Activated CD4-positive, alpha-beta memory T cell treated with anti-CD3 and anti-CD28 coated beads, Interleukin-2, amount 10 ng/mL, durations not matched to agents 7 days and 5 days (primary cell): ENCODE results near the gene SF3B3. TPM values are rescaled to one million over a fixed set of nuclear protein-coding genes. Genes with fewer than 3 reads are reported as not detected.

Experiments used
- CTCF ChIA-PET: fragments of 350-600 bp; sonication (Branson Sonifier 250); formaldehyde crosslinking; loops from one replicate; lab custom pipeline; 2021; ENCODE audit warnings: antibody characterized with exemption, inconsistent platforms; lab: Charles Lee
- POLR2A ChIA-PET: fragments of 350-600 bp; sonication (Branson Sonifier 250); formaldehyde crosslinking; loops from one replicate; lab custom pipeline; 2021; ENCODE audit warnings: antibody characterized with exemption; lab: Charles Lee
- DNase-seq: peaks from one replicate; pipeline ENCODE4 v3.0.0-alpha.2; 2020
- H3K27ac Mint-ChIP-seq: one replicate; pipeline ENCODE4 v1.8.0; 2021; ENCODE audit warnings: mild to moderate bottlenecking, mixed read lengths
- H3K27me3 Mint-ChIP-seq: one replicate; pipeline ENCODE4 v1.8.0; 2021; ENCODE audit warnings: mixed read lengths
- H3K36me3 Mint-ChIP-seq: one replicate; pipeline ENCODE4 v1.8.0; 2021; ENCODE audit warnings: low read depth, mixed read lengths
- H3K4me1 Mint-ChIP-seq: one replicate; pipeline ENCODE4 v1.8.0; 2021; ENCODE audit warnings: mixed read lengths
- H3K4me3 Mint-ChIP-seq: one replicate; pipeline ENCODE4 v1.8.0; 2021; ENCODE audit warnings: mild to moderate bottlenecking, mixed read lengths
- H3K9me3 Mint-ChIP-seq: one replicate; pipeline ENCODE4 v1.8.0; 2021; ENCODE audit warnings: mixed read lengths
- total RNA-seq, 2 experiments: library from RNA; stranded (reverse); gene quantifications; one replicate each; pipeline ENCODE4 v1.2.3, GENCODE V29; 2021

The SF3B3 gene
- total RNA-seq, 2 experiments from 2014 or later = 329 to 332 TPM

DNA sequence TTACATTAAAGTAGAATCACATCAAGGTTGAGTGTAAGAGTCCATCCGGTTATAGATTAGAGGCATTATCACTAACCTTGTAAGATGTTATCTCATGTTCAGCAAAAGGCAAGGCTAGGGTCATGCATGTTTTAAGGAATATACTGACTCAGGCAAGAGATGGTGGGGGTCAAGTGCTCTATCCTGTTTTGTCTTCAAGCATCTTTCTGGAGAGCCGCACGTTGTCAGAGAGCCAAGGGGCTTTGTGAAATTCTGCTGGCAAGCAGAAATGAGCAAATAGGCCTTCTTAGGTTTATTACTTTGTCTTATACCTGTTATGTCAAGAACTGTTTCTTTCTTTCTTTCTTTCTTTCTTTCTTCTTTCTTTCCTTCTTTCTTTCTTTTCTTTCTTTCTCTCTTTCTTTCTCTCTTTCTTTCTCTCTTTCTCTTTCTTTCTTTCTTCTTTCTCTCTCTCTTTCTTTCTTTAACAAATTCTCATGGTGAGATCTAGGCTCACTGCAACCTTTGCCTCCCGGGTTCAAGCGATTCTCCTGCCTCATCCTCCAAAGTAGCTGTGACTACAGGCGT is 75.4 kb downstream of the SF3B3 start:
- H3K4me3 Mint-ChIP-seq = no peak overlapping the region
- no peak for DNase-seq
- peaks cover 8% of the 10 kb centered on the region for H3K27me3 Mint-ChIP-seq
- no peaks in the 10 kb centered on the region for H3K36me3 Mint-ChIP-seq
- CTCF ChIA-PET = interaction anchor here (1.1 kb wide), 1 partner anchor 186 kb away, joined by 3 read pairs; no protein-coding TSS in a partner anchor
- H3K27ac Mint-ChIP-seq = no peak overlapping the region
- no peaks in the 10 kb centered on the region for H3K9me3 Mint-ChIP-seq
- POLR2A ChIA-PET = no interaction called here
- H3K4me1 Mint-ChIP-seq = no peaks in the 10 kb centered on the region

- Mint-ChIP-seq H3K36me3 (no peaks in the 10 kb centered on the region), H3K9me3 (no peaks in the 10 kb centered on the region), H3K27me3 (peaks cover 4% of the 10 kb centered on the region), H3K4me3 (no peak overlapping the region), H3K4me1 (peaks cover 3% of the 10 kb centered on the region), H3K27ac (no peak overlapping the region)
- POLR2A ChIA-PET = no interaction called here
- CTCF ChIA-PET = no interaction called here
- no peak for DNase-seq
Observed at GRCh38 chr16:70600730-70601129, 77.1 kb downstream of the SF3B3 start.

DNA sequence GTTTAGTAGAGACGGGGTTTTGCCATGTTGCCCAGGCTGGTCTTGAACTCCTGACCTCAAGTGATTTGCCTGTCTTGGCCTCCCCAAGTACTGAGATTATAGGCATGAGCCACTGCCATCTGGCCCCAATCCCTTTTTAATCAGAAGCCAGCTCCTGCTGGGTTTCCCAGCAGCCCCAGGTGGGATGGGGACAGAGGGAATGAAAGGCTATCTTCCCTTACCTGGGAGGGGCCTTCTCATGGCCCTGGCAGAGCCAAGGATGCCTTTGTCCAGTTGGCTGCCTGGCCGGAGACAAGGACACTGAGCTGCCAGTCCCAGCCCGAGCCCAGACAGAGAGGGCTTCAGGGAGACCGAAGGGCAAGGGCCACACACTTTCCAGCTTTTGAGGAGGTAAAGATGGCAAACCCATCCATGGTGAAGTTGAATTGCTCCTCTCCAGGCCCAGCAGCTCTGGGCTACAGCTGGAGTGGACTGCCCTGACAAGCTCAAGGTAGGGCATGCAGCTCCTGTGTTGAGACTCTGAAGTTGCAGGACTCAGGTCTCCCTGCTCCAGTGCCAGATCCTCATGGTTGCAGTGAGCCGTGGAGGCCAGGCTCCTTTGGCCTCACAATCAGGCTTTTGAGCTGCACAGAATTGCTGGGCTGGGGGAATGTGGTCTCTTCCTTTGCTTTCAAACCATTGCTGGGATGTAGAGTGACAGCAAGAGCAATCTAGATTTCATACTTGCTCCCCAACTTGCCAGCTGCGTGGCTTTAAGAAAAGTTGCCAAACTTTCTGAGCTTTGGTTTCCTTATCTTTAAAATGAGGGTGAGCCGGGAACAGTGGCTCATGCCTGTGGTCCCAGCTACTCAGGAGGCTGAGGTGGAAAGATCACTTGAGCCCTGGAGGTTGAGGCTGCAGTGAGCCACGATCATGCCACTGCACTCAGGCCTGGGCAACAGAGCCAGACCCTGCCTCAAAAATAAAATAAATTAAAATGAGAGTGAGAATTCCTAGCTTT is 78.3 kb downstream of the SF3B3 start:
- CTCF ChIA-PET = no interaction called here
- Mint-ChIP-seq H3K27me3 (peaks cover 4% of the 10 kb centered on the region), H3K36me3 (no peaks in the 10 kb centered on the region), H3K4me3 (no peak overlapping the region), H3K27ac (no peak overlapping the region), H3K4me1 (peaks cover 3% of the 10 kb centered on the region), H3K9me3 (no peaks in the 10 kb centered on the region)
- no peak for DNase-seq
- POLR2A ChIA-PET = no interaction called here

GRCh38 chr16:70602831-70603230 is 79.2 kb downstream of the SF3B3 start:
- no peak for DNase-seq
- H3K9me3 Mint-ChIP-seq = no peaks in the 10 kb centered on the region
- no peak overlapping the region for H3K4me3 Mint-ChIP-seq
- peaks cover 3% of the 10 kb centered on the region for H3K4me1 Mint-ChIP-seq
- CTCF ChIA-PET = no interaction called here
- no peaks in the 10 kb centered on the region for H3K36me3 Mint-ChIP-seq
- H3K27me3 Mint-ChIP-seq = peaks cover 6% of the 10 kb centered on the region
- H3K27ac Mint-ChIP-seq = no peak overlapping the region
- POLR2A ChIA-PET = no interaction called here

GRCh38 chr16:70604407-70605282 is 81.0 kb downstream of the SF3B3 start:
- Mint-ChIP-seq H3K36me3 (no peaks in the 10 kb centered on the region), H3K4me1 (peaks cover 3% of the 10 kb centered on the region), H3K27me3 (peaks cover 6% of the 10 kb centered on the region), H3K27ac (no peak overlapping the region), H3K4me3 (no peak overlapping the region), H3K9me3 (no peaks in the 10 kb centered on the region)
- CTCF ChIA-PET = no interaction called here
- POLR2A ChIA-PET = no interaction called here
- DNase-seq = no peak

DNA sequence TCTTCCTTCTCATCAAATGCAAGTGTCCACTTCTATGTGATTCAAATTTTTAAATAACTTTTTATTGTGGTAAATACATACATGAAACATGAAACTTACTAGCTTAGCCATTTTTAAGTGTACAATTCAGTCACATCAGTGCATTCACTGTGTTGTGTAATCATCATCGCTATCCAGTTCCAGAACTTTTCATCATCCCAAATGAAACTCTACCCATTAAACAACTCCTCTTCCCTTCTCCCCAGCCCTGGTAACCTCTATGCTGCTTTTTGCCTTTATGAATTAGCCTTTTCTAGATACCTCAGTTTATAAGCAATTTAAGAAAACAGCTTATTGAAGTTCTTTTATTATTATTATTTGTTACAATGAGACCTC is 81.7 kb downstream of the SF3B3 start:
- ChIA-PET CTCF (no interaction called here), POLR2A (no interaction called here)
- H3K9me3 Mint-ChIP-seq = no peaks in the 10 kb centered on the region

GRCh38 chr16:70608521-70608920 is 84.9 kb downstream of the SF3B3 start:
- ChIA-PET CTCF (no interaction called here), POLR2A (no interaction called here)
- DNase-seq = no peak
- Mint-ChIP-seq H3K27ac (no peak overlapping the region), H3K27me3 (peaks cover 2% of the 10 kb centered on the region), H3K4me1 (peaks cover 3% of the 10 kb centered on the region), H3K36me3 (no peaks in the 10 kb centered on the region), H3K9me3 (no peaks in the 10 kb centered on the region), H3K4me3 (no peak overlapping the region)

More for the DNA sequence above, 81.7 kb downstream of the SF3B3 start:
- no peak for DNase-seq
- no peaks in the 10 kb centered on the region for H3K36me3 Mint-ChIP-seq
- H3K27me3 Mint-ChIP-seq = peaks cover 2% of the 10 kb centered on the region
- no peak overlapping the region for H3K4me3 Mint-ChIP-seq
- H3K4me1 Mint-ChIP-seq = peaks cover 3% of the 10 kb centered on the region
- H3K27ac Mint-ChIP-seq = no peak overlapping the region

DNA sequence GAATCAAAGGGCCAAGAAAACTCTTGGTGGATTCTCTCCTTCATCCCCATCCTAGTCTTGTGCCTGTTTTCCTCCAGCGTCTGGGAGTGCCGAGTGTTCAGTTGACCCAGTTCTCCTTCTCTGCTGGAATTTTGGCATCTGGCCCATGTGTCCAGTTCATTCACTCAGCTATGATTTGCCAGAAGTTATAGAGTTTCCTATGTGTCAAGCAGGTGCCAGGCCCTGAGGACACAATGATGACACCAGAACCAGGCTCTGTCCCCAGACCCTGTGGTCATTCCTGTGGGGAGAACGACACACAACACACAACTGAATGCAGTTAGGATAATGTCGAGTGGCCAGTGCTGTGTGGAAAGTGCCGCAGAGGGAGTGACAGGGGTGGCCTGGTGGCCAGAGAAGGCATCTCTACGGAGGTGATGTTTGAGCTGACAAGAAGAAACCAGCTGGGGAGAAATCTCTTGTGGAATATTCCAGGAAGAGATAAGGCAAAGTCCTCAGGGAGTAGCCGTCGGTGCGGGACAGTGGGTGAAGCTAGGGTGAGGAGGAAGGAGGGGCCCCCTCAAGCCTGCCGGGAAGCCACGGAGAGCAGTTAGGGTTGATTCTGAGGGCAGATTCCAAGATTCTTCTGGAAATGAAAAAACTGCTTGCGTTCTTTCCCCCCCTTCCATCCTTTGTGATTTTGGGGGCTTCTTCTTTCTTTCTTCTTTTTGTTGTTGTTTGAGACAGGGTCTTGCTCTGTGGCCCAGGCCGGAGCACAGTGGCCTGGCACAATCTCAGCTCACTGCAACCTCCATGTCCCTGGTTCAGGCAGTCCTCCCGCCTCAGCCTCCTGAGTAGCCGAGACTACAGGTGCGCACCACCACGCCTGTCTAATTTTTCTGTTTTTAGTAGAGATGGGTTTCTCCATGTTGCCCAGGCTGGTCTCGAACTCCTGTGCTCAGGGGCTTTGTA is 86.9 kb downstream of the SF3B3 start:
- DNase-seq = no peak
- CTCF ChIA-PET = no interaction called here
- H3K4me1 Mint-ChIP-seq = no peaks in the 10 kb centered on the region
- POLR2A ChIA-PET = no interaction called here
- no peaks in the 10 kb centered on the region for H3K9me3 Mint-ChIP-seq
- H3K27me3 Mint-ChIP-seq = peaks cover 2% of the 10 kb centered on the region
- H3K36me3 Mint-ChIP-seq = no peaks in the 10 kb centered on the region
- no peak overlapping the region for H3K4me3 Mint-ChIP-seq
- H3K27ac Mint-ChIP-seq = no peak overlapping the region

- POLR2A ChIA-PET = no interaction called here
- Mint-ChIP-seq H3K27ac (no peak overlapping the region), H3K4me1 (no peaks in the 10 kb centered on the region), H3K9me3 (no peaks in the 10 kb centered on the region), H3K36me3 (no peaks in the 10 kb centered on the region), H3K27me3 (peaks cover 2% of the 10 kb centered on the region), H3K4me3 (no peak overlapping the region)
- DNase-seq = no peak
- CTCF ChIA-PET = interaction anchor here (0.6 kb wide), 1 partner anchor 522 kb away, joined by 6 read pairs; no protein-coding TSS in a partner anchor
Observed at GRCh38 chr16:70611224-70611598, 87.6 kb downstream of the SF3B3 start.

DNA sequence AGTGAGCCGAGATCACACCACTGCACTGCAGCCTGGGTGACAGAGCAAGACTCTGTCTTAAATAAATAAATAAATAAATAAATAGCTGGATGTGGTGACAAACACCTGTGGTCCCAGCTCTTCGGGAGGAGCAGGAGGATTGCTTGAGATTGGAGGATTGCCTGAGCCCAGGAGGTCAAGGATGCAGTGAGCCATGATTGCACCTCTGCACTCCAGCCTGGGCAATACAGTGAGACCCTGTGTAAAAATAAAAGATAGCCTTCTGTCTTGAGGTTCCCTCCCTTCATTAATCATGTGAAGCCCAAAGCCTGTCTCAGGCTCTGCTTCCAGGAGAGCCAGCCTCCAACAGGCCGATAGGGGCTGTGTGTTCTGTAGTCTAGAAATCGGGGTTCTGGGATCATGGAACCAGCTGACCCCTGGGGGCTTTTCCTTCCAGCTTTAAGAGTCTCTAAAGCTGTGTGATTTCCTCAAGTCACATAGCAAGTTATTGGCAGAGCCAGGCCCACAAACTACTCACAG is 88.2 kb downstream of the SF3B3 start:
- DNase-seq = no peak
- H3K27me3 Mint-ChIP-seq = peaks cover 2% of the 10 kb centered on the region
- H3K36me3 Mint-ChIP-seq = no peaks in the 10 kb centered on the region
- no peak overlapping the region for H3K4me3 Mint-ChIP-seq
- POLR2A ChIA-PET = no interaction called here
- H3K27ac Mint-ChIP-seq = no peak overlapping the region
- no peaks in the 10 kb centered on the region for H3K9me3 Mint-ChIP-seq
- no peaks in the 10 kb centered on the region for H3K4me1 Mint-ChIP-seq
- CTCF ChIA-PET = interaction anchor here (0.6 kb wide), 1 partner anchor 522 kb away, joined by 6 read pairs; no protein-coding TSS in a partner anchor

GRCh38 chr16:70612931-70613330 is 89.3 kb downstream of the SF3B3 start:
- no peaks in the 10 kb centered on the region for H3K27me3 Mint-ChIP-seq
- H3K9me3 Mint-ChIP-seq = no peaks in the 10 kb centered on the region
- ChIA-PET CTCF (interaction anchor here (1.1 kb wide), 1 partner anchor 83 kb away, joined by 3 read pairs; no protein-coding TSS in a partner anchor), POLR2A (no interaction called here)
- no peak overlapping the region for H3K4me3 Mint-ChIP-seq
- no peaks in the 10 kb centered on the region for H3K36me3 Mint-ChIP-seq
- H3K4me1 Mint-ChIP-seq = no peaks in the 10 kb centered on the region
- H3K27ac Mint-ChIP-seq = no peak overlapping the region
- DNase-seq = no peak
